NCI-H345 treated with DMSO at 0.1 percent for 48 hours (cell line): Measurements from ENCODE around the gene PAF1.
"Not testable (repeated sequence)": the region's sequence is repeated elsewhere in the genome, so short reads cannot be mapped to it uniquely, and the experiment has no call there.

Source experiments
- DNase-seq: peaks from one replicate; lab custom pipeline; 2025; ENCODE audit not compliant: unreplicated experiment; lab: John Stamatoyannopoulos, UW

Gene PAF1

GRCh38 chr19:39384839-39385568 is 5.9 kb downstream of the PAF1 start:
- DNase-seq, result no peak

DNA sequence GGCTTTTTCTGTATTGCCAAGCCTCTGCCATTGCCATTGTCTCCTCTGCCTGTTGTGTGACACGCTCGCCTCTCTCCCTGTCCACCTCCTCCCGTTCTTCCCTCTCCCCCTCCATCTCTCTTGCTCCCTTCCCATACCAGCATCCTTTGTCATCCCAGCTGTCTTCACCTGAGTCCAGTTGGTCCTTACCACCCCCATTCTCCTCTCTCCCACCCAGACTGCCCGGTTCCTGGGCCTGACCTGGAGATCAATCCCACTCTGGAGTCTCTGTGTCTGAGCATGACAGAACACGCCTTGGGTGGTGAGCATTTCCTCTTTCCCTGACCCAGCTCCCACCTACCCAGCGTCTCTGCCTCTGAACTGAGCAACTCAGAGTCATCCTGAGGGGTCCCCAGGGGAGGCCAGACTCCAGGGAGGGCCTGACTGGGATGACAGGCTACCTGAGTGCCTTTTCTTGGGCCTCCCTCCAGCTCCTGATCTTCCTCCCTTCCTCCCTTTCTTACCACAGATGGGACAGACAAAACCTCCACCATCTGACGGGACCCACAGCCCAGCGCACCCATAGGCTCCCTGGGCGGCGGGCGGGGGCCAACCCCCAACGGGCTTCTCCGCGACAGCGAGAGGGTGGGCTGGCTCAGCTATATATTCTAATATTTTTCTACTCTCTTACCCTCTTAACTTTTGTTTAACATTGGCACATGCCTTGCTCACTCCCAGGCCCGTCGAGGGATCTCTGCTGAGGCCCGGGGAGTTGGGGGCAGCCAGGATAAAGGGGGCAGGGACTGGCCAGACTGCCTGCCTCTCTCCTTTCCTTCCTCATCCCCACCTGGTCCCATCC is 7.7 kb downstream of the PAF1 start:
- DNase-seq, result no peak

GRCh38 chr19:39381910-39382611 is 8.8 kb downstream of the PAF1 start:
- DNase-seq, result no peak

DNA sequence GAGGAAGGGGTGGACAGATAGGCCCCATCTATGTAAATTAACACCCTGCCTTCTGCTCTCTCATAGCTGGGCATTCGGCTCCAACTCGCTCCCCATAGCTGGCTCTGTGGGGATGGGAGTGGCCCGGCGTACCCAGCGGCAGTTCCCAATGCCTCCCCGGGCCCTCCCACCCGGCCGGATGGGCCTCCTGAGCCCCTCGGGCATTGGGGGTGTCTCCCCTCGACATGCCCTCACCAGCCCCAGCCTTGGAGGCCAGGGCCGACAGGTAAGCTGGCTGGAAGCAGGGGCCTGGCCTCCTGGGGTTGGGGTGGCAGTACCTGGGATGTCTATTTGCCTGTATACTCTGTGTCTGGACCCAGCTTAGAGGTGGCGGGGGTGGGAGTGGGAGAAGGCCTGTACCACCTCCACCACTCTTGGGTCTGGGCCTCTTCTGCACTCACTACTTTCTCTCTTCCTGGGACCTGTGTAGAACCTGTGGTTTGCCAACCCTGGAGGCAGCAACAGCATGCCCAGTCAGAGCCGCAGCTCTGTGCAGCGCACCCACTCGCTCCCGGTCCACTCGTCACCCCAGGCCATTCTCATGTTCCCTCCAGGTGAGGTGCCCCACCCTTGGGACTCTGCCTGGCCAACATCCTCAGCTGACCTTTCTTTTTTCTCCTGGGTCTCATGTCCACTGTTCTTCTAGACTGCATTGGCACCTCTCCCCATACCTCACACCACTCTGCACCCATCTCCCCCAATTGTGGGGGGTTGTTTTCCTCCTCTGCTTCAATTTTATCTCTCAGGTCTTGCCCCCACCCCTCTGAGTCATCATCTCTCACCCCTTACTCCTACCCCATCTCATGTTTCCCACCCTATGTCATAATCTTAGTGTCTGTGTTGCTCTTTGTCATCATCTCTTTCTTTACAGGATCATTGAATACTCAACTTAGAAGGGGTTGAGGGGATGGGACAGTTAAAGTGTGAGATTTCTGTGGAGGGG is 10.1 kb downstream of the PAF1 start:
- DNase-seq, result no peak

- no peak for DNase-seq
These were observed 11.0 kb downstream of the PAF1 start for GRCh38 chr19:39379865-39380396.

GRCh38 chr19:39379366-39379765 is 11.5 kb downstream of the PAF1 start:
- not testable (repeated sequence) for DNase-seq

DNA sequence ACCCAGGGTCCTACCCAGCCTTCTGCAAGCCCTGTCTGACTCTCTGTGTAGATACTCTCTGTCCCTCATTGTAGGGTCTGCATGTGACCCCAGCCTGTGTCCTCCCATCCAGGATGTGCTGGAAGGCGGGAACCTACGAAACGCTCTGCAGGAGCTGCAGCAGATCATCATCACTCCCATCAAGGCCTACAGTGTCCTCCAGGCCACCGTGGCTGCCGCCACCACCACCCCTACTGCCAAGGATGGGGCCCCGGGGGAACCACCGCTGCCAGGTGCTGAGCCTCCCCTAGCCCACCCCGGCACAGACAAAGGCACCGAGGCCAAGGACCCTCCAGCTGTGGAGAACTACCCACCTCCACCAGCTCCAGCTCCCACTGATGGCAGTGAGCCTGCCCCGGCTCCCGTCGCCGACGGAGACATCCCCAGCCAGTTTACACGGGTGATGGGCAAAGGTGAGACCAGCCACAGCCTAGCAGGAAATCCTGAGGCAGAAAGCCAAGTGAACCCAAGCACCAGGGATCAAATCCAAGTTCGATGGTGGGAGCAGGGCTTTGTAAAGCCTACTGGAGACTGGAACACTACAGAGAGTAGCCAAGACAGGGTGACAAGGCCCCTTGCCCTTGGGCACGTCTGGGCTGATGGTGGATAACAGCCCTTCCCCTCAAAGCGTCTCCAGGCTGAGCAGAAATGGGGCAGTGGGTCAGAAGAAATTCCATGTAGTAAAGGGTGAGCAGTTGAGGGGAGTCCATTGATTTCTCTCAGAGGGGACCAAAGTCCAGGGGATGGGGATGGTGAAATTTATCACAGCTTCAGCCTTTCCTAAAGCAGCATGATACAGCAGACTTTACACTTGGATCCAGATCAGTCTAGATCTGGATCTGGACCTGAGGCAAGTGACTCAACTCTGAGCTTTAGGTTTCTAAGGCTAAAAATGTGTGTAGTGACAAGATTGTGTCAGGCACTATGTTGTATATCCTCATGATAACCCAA is 13.2 kb downstream of the PAF1 start:
- DNase-seq, result no peak

DNA sequence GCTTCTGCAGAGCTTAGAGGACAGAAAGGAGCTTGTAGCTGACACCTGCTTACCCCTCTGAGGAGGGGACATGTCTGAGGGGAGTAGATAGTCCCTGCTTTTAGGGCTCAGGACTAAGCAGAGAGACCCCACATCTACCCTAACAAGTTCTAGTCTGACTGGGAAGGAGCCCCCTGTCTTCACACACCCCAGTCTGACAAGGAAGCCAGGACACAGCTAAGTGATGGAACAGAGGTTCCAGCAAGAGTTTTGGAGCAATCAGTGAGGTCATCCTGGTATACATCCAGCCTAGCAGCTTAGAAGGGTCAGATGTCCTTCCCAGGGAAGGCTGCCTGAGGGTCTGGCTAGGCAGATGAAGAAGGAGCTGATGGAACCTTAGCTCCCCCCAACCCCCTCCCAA is 15.0 kb downstream of the PAF1 start:
- DNase-seq, result no peak

DNA sequence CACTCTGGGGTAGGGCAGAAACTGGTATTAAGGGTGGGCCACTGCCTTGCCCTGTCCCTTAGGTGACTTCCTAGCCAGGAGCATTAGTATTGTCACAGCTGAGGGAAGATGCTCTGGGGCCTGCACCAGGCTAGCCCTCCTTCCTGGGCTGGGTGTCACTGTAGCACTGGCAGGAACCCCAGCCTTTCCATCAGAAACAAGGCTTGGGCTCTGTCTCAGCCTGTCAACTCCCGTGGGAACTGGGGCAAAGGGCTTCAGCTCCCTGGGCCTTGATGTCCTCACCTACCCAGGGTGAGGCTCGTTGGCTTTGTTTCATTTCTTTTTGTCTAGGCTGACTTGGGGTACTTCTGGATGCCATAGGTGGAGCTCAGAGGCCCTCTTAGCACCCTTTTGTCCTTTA is 18.0 kb downstream of the PAF1 start:
- no peak for DNase-seq

- DNase-seq, result no peak
These were observed 18.7 kb downstream of the PAF1 start for GRCh38 chr19:39372047-39372802.

- DNase-seq, result no peak
These were observed 20.2 kb downstream of the PAF1 start for GRCh38 chr19:39370735-39371134.

GRCh38 chr19:39369200-39369599 is 21.7 kb downstream of the PAF1 start:
- no peak for DNase-seq

- no peak for DNase-seq
These were observed 25.4 kb downstream of the PAF1 start for GRCh38 chr19:39365531-39365930.

DNA sequence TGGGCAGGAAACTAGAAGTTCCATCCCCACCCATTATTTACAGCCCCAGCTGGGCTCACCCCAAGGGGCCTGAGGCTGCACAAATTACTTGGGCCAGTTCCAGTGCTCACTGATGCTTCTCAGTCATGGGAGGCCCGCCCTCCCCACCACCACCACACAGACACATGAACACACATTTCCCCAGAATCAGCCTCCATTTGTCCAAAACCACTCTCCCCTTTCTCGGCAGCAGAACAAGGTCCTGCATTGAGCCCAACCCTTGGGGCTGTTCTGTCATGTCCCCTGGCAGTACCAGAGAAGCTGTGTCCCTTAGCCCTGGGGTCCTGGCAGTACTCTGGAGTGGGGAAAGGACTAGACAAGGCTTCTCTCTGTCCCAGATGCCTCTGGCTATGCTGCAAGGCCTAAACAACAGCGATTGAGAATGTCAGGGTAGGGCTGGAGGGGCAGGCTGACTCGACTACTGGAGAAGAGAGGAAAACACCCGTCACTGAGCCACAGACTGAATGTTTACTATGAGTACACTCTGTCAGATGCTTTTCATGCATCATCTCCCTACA is 26.9 kb downstream of the PAF1 start:
- DNase-seq, result no peak

- no peak for DNase-seq
These were observed 27.9 kb downstream of the PAF1 start for GRCh38 chr19:39362682-39363657.

GRCh38 chr19:39360599-39360998 is 30.3 kb downstream of the PAF1 start:
- DNase-seq, result no peak

DNA sequence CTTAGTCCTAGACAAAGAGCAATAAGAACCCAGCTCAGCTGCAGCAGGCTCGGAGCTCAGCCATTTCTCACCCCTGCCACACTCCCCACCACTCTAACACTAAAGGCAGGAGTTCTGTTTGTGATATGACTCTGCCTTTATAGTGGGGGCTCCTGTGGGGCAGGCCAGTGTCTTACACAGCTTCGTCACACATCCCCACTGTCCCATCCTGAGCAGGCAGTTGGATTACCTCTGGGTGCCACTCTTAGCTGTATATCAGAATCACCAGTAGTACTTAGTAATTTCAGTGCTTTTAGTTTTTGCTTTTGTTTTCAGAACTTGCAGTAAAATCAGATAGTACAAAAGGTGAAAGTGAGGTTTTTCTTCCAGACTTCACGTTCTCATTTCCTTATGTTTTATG is 31.9 kb downstream of the PAF1 start:
- DNase-seq, result no peak
